WTC11 (cell line): ENCODE data around the gene FOXP1.

Experiments
- MXD4 ChIP-seq: fragments of 250-450 bp; sonication (Bioruptor Pico); IDR thresholded peaks from 2 replicates; pipeline ENCODE4 v1.8.0; 2021; ENCODE audit warnings: mild to moderate bottlenecking, moderate library complexity, borderline replicate concordance
- MYBL2 ChIP-seq: sonication (generic); formaldehyde crosslinking; IDR thresholded peaks from 2 replicates; pipeline ENCODE4 v1.8.1; 2023; ENCODE audit warnings: mild to moderate bottlenecking, moderate library complexity, missing genetic modification reagents
- SP1 ChIP-seq: sonication (generic); formaldehyde crosslinking; conservative IDR thresholded peaks from 2 replicates; pipeline ENCODE4 v1.8.1; 2022; ENCODE audit warnings: missing genetic modification reagents
- TP53 ChIP-seq: sonication (generic); formaldehyde crosslinking; IDR thresholded peaks from 2 replicates; pipeline ENCODE4 v1.8.1; 2023; ENCODE audit warnings: mild to moderate bottlenecking, missing genetic modification reagents
- USF2 ChIP-seq: sonication (generic); formaldehyde crosslinking; IDR thresholded peaks from 2 replicates; pipeline ENCODE4 v1.8.1; 2023; ENCODE audit warnings: mild to moderate bottlenecking, missing genetic modification reagents, moderate library complexity
- ZNF138 ChIP-seq: sonication (generic); formaldehyde crosslinking; conservative IDR thresholded peaks from 2 replicates; pipeline ENCODE4 v1.8.1; 2022; ENCODE audit warnings: mild to moderate bottlenecking, moderate library complexity, missing genetic modification reagents
- ZNF232 ChIP-seq: sonication (generic); formaldehyde crosslinking; IDR thresholded peaks from 2 replicates; pipeline ENCODE4 v1.8.0; 2022; ENCODE audit warnings: mild to moderate bottlenecking, missing genetic modification reagents
- TF ChIP-seq, protein P1 (sequence below): sonication (generic); formaldehyde crosslinking; IDR thresholded peaks from 2 replicates; pipeline ENCODE4 v1.8.0; 2022; ENCODE audit warnings: mild to moderate bottlenecking, missing genetic modification reagents
- TF ChIP-seq, protein P2 (sequence below): sonication (generic); formaldehyde crosslinking; IDR thresholded peaks from 2 replicates; pipeline ENCODE4 v1.8.0; 2022; ENCODE audit warnings: mild to moderate bottlenecking, missing genetic modification reagents
- TF ChIP-seq, protein P3 (sequence below): fragments of 200-600 bp; IDR thresholded peaks from 2 replicates; pipeline ENCODE4 v1.8.0; 2022; ENCODE audit warnings: antibody characterized with exemption

DNA sequence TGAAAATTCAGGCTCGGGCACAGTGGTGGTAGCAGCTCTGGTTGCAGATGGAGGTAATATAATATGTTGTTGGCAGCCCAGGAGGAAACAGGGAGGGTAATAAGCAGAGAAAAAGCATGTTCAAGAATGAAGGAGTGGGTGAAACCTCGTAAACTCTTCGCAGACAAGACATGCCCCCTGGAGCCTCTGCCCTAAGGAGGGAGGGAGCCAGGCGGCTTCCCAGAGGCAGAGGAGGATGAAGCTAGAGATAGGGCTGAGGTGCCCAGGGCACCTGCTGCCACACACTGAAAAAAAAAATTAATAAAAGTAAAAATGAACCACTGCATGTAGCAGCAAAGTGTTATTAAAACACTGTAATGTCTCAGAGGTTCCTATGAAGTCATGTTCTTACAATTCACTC, 137.3 kb downstream of the FOXP1 start:
- no peak for TF ChIP-seq USF2
- TF ChIP-seq, protein P1, sequence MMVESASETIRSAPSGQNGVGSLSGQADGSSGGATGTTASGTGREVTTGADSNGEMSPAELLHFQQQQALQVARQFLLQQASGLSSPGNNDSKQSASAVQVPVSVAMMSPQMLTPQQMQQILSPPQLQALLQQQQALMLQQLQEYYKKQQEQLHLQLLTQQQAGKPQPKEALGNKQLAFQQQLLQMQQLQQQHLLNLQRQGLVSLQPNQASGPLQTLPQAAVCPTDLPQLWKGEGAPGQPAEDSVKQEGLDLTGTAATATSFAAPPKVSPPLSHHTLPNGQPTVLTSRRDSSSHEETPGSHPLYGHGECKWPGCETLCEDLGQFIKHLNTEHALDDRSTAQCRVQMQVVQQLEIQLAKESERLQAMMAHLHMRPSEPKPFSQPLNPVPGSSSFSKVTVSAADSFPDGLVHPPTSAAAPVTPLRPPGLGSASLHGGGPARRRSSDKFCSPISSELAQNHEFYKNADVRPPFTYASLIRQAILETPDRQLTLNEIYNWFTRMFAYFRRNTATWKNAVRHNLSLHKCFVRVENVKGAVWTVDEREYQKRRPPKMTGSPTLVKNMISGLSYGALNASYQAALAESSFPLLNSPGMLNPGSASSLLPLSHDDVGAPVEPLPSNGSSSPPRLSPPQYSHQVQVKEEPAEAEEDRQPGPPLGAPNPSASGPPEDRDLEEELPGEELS: no peak
- no peak for TF ChIP-seq SP1 (CRISPR knock-in tag)
- TF ChIP-seq MXD4 (CRISPR knock-in tag): no peak
- TF ChIP-seq, protein P2, sequence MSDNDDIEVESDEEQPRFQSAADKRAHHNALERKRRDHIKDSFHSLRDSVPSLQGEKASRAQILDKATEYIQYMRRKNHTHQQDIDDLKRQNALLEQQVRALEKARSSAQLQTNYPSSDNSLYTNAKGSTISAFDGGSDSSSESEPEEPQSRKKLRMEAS (CRISPR knock-in tag): no peak
- no peak for TF ChIP-seq MYBL2 (CRISPR knock-in tag)
- no peak for TF ChIP-seq TP53 (CRISPR knock-in tag)
- TF ChIP-seq, protein P3, sequence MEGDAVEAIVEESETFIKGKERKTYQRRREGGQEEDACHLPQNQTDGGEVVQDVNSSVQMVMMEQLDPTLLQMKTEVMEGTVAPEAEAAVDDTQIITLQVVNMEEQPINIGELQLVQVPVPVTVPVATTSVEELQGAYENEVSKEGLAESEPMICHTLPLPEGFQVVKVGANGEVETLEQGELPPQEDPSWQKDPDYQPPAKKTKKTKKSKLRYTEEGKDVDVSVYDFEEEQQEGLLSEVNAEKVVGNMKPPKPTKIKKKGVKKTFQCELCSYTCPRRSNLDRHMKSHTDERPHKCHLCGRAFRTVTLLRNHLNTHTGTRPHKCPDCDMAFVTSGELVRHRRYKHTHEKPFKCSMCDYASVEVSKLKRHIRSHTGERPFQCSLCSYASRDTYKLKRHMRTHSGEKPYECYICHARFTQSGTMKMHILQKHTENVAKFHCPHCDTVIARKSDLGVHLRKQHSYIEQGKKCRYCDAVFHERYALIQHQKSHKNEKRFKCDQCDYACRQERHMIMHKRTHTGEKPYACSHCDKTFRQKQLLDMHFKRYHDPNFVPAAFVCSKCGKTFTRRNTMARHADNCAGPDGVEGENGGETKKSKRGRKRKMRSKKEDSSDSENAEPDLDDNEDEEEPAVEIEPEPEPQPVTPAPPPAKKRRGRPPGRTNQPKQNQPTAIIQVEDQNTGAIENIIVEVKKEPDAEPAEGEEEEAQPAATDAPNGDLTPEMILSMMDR: no peak
- TF ChIP-seq ZNF138: no peak
- TF ChIP-seq ZNF232 (CRISPR knock-in tag): no peak
